GM21786 (cell line): ENCODE results near the gene MEIS2.

Source experiments
- ATAC-seq: cut with Tn5 transposase; IDR thresholded peaks from one replicate; pipeline ENCODE4 v1.9.1; 2021; ENCODE audit not compliant: unreplicated experiment

The MEIS2 gene

GRCh38 chr15:37100109-37100965, at the start of gene MEIS2:
MEIS2 (minus strand) TSS chr15:37100549; CDS start chr15:37099466, 1,083 bp downstream.
- peak; percentile 37 for ATAC-seq

GRCh38 chr15:37149146-37149545, 48.8 kb upstream of the MEIS2 start:
- ATAC-seq, result no peak

DNA sequence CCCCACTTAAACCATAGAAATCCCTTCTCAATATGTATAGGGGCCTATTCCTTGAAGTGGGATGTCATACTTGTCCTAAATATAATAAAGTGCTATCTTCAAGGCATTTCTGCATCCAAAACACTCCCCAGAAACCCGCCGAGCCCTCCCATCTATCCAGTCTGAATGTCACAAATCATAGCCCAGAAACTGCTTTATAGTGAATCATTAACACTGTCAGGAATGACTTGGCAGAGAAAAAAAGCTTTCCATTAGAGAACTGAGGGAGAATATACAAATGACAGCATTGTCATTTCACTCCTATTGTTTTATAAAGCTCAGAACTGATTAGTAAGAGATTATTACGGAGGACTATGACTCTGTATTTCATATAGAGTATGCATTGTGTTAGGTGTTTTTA, 48.4 kb upstream of the MEIS2 start:
- no peak for ATAC-seq

GRCh38 chr15:37143351-37143750, 43.0 kb upstream of the MEIS2 start:
- no peak for ATAC-seq

GRCh38 chr15:37142371-37142770, 42.0 kb upstream of the MEIS2 start:
- no peak for ATAC-seq

DNA sequence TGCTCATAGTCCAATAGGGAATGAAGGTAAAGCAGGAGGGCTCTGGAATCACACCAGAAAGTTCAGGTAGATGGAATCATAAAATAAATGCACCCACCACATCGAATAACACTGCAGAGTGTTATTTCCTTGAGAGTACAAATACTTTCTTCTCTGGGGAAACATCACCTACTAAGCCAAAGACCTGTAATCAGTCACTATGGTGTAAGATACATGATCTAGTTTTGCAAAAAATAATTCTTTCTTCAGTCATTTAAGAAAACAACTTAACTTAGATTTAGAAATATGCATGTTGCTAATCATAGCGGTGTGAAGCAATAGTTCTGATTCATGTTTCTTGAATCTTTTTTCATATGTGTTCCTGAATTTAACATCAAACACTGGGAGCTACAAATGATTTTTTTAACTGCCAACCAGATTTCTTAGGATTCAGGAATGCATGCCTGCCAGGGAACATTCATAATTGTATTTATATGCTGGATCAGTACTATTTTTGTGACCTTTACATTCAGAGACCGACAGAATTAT, 40.2 kb upstream of the MEIS2 start:
- no peak for ATAC-seq

DNA sequence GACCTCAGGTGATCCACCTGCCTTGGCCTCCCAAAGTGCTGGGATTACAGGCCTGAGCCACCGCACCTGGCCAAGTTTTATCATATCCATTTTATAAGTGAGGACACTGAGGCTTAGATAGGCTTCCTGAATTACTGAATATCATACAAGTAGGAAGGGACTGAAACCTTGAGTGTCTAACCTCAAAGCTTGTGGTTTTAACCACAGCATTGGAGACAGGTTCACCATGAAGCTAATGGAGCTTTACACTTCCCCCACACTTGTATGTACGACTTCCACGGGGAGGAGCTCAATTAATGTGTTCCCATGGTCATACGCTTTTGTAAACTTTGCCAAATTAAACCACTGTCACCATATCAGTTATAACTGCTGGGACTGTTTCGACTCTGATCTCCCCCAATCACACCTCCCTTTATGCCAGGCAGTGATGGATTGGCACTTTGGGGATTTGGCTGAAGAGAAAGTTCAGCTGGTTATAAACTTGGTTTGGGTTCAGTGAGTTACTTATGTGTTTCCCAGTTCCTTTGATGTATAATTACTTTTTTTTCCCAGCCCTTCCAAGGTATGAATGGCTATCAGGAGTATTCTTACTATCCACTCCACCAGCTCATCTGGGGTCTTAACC, 38.4 kb upstream of the MEIS2 start:
- ATAC-seq, result no peak

DNA sequence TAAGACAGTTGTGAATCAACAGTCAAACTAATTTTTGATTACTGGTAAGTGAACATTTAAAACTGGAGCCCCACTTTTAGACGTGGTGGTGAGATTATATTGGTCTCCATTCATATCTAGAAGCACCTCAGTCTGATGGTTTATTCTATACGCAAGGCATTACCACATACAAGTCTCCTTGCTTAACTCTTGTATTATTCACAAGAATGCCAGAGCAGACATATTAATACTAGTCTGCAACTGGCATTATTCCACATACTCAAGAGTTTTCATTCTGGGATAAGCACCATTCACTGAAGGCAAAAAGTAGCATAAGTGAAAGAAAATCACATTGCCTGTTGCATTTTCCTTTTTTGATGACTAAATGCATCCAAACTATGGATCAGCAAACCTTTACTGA, 36.9 kb upstream of the MEIS2 start:
- no peak for ATAC-seq

DNA sequence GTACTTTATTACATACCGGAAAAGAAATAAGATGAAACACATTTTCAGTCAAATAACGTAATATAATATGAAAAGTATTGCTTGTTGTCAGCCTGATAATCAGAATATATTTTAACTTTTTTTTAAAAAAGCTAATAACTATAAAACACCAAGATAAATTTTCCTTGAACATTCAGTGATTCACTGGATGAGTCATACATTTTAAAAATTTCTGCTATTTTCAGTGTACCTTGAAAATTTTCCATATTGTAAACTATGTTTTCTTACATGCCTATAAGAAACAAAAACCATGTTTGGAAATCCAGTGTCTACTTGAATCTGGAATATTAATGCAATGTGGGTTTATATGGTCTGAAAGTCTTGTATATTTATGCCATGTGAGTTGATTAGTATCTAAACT, 36.3 kb upstream of the MEIS2 start:
- no peak for ATAC-seq

- ATAC-seq, result peak; percentile 61
Observed at GRCh38 chr15:37135225-37135624, 34.9 kb upstream of the MEIS2 start.

- ATAC-seq, result no peak
Observed at GRCh38 chr15:37134699-37135131, 34.4 kb upstream of the MEIS2 start.

- no peak for ATAC-seq
Observed at GRCh38 chr15:37134244-37134643, 33.9 kb upstream of the MEIS2 start.

- no peak for ATAC-seq
Observed at GRCh38 chr15:37133602-37134001, 33.3 kb upstream of the MEIS2 start.

DNA sequence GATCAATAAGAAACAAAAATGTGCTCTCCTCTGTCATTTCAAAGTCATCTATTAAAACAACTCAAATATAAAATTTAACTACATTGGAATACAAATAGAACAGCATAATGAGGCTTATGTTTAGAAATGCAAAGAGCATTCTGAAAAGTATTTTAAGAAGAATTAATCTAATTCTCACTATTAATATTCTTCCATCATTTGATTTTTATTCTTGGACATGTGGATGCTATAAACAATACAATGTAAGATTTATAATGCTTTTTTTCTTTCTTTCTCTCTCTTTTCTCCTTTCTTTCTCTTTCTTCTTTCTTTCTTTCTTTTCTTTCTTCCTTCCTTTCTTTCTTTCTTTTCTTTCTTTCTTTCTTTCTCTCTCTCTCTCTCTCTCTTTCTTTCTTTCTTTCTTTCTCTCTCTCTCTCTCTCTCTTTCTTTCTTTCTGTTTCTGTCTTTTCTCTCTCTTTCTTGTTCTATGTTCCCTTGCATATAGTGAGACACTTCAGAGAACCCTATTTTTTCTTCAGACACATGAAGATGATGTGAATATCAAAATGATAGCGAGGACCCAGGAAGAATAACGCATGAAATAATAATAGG, 32.6 kb upstream of the MEIS2 start:
- no peak for ATAC-seq

DNA sequence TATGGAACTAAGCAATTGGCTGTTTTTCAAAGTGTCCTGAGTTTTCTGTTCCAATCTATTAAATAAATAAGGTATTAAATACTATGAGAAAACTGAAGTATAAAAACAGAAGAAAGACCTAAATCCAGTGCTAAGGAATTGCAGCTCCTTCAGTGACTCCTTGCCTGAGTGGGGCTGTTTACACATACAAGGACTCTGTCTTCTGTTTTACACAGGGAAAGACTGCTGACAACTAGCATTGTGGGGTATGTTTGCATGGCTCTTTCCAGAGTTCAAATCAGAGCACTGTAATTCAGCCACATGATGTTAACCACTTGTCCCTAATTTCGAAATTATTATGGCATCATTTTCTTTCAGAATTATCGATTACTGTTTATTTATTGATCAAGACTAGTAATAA, 31.3 kb upstream of the MEIS2 start:
- ATAC-seq, result no peak

DNA sequence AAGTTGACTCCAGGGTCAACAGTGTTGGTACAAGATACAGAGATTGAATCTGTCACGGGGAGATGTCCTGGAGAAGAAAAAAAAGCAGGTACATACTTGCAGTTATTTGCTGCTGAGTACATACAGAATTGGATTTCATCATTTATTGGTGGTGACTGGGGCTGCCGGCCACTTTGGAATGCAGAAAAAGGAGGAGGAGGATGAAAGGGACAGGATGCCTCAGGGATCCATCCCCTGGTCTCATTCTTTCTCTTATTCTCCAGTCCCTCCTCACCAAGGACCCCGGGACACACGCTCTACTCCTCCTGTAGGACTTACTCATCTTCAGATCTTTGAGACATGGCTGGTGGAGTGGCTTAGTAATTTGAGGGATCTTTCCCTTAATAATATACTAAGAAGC, 30.0 kb upstream of the MEIS2 start:
- ATAC-seq, result no peak

- ATAC-seq, result no peak
Observed at GRCh38 chr15:37125143-37125542, 24.8 kb upstream of the MEIS2 start.

DNA sequence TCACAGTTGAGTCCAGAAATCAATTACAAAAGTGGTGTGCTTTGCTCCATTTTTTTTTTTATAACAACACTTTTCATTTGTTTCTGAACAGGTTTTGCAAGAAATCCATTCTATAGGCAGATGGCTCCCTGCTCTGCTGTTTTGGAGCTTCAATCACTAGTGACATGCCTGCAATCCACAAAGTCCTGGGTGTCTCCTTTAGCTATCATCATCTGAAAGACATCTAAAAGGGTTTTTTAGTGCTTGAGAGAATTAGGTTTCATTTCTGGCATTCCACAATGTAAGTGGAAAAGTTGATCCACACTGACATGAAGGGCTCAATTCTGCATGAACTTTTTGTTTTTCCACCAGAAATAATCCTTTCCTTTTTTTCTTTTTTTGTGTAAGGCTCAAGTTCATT, 24.0 kb upstream of the MEIS2 start:
- no peak for ATAC-seq

DNA sequence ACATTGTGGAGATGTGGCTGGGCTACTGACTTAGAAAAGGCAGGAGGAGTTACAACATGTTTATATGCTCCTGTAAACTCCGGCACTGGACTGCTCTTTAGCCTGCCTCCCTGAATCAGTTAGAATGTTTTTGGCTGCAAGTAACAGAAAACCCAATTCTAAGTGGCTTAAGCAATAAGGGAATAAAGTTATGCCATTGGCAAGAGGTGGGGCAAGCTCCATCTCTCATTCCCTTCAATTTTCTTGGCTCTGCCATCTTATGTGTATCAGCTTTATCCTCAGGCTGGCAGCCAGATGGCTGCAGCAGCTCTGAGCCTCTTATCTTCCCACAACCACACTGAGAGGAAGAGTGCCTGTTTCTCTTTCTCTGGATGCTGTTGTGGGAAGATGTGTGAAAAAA, 22.4 kb upstream of the MEIS2 start:
- ATAC-seq, result no peak

DNA sequence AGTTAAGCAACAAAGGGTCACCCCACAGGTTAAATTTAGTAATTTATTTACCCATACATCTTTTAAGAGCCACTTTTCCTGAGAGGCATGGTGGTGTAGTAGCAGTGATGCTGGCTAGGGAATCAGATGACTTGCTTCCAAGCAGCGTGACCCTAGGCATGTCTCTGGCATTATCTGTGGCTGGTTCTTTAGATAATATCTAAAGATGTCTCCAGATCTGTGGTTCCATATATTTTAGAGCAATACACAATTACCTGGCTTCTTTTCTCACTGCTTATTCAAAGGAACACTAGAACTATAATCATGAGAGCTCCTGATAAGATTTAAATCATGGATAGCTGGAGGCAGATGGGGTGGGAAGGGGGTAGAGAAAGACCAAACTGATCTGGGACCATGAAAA, 21.1 kb upstream of the MEIS2 start:
- ATAC-seq, result no peak

GRCh38 chr15:37117030-37117429, 16.7 kb upstream of the MEIS2 start:
- no peak for ATAC-seq

DNA sequence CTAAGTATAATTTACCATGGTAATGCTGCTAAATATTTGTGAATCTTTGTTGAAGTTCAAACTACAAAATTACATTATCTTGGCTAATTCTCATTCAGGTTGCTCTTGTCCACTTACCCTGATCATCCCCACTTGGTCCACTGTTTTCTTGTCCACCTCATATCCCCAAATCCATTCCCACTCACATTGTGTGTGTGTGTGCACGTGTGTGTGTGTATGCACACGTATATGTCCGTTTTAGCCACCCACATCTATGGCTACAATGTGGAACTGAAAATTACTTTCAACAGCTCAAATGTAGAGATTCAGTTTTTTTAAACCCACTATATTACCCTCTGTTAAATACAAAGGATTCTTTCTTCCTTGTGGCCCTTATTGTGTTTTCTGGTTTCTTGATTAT, 15.2 kb upstream of the MEIS2 start:
- no peak for ATAC-seq
